GM19455 (cell line): ENCODE data around the gene ASPSCR1.

Experiments used
- ATAC-seq: cut with Tn5 transposase; IDR thresholded peaks from one replicate; pipeline ENCODE4 v1.9.1; 2021; ENCODE audit not compliant: unreplicated experiment

Gene ASPSCR1, protein sequence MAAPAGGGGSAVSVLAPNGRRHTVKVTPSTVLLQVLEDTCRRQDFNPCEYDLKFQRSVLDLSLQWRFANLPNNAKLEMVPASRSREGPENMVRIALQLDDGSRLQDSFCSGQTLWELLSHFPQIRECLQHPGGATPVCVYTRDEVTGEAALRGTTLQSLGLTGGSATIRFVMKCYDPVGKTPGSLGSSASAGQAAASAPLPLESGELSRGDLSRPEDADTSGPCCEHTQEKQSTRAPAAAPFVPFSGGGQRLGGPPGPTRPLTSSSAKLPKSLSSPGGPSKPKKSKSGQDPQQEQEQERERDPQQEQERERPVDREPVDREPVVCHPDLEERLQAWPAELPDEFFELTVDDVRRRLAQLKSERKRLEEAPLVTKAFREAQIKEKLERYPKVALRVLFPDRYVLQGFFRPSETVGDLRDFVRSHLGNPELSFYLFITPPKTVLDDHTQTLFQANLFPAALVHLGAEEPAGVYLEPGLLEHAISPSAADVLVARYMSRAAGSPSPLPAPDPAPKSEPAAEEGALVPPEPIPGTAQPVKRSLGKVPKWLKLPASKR

DNA sequence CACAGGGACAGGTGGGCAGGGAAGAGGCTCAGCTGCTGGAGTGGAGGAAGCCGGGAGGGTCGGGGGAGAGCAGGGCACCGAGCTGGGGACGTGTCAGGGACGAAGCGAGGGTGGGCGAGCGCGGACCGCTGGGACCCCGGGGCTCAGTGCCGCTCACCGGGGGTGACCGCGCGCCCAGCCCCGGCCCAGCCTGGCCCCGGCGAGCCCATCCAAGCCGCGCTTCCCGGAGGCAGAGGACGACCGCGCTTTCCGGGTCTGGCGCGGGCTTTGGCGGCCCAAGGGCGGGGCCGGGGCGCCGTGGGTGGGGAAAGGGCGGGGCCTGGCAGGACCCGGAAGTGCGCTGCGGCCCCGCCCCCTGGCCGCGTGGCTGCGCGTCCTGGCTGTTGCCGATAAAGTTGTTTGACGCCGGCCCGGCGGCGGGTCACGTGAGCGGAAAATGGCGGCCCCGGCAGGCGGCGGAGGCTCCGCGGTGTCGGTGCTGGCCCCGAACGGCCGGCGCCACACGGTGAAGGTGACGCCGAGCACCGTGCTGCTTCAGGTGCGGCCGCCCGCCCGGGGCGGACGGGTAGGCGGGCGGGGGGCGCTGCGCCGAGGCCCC lies at the start of gene ASPSCR1:
ASPSCR1 (plus strand) TSS at position 419 of the 598 bp plus-strand sequence; CDS start at position 437, 18 bp downstream.
- peak; percentile 80 for ATAC-seq

DNA sequence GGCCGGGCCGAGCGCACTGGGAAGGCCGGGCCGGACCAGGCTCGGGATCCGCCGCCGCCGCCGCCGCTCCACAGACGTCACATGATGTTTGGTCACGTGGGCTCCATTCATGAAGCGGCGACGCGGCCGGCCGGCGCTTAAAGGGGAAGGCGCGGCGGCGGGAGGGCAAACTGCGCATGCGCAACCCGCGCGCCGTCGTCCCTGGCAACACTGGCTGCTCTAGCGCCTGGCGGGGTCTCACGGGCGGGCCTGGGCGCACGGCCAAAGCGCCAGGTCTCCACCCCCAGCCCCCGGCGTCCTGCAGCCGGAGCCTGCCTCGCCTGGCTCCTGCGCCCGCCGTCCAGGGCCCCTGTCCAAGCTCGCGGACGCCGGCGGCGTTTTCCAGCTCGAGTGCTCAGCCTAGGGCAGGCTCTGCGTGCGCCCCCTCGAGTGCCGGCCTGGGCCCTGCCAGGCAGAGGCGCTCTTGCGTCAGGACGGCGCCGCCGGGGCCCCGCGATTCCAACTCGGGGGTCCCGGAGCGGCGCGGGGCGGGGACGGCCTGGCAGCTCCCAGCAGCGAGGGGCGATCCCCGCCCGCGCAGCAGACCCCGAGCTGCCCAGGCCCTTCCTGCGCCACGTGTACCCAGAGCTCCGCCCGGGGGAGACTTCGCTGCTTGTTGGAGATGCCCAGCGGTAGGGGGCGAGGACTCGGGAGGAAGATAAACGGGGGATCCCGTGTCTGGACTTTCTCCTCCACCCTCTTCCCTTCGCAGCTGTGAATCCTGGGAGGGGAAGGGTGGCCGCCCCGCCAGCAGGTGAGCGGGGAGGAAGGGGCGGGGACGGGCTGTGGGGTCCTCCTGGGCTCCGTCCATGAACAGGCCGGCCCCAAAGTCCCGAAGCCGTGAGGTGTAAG lies 49.5 kb upstream of the ASPSCR1 start, which contains the start of gene MAFG:
MAFG (minus strand) TSS at position 83 of the 891 bp plus-strand sequence. CDS start 4,550 bp downstream, outside the sequence.
- peak; percentile 59 for ATAC-seq

DNA sequence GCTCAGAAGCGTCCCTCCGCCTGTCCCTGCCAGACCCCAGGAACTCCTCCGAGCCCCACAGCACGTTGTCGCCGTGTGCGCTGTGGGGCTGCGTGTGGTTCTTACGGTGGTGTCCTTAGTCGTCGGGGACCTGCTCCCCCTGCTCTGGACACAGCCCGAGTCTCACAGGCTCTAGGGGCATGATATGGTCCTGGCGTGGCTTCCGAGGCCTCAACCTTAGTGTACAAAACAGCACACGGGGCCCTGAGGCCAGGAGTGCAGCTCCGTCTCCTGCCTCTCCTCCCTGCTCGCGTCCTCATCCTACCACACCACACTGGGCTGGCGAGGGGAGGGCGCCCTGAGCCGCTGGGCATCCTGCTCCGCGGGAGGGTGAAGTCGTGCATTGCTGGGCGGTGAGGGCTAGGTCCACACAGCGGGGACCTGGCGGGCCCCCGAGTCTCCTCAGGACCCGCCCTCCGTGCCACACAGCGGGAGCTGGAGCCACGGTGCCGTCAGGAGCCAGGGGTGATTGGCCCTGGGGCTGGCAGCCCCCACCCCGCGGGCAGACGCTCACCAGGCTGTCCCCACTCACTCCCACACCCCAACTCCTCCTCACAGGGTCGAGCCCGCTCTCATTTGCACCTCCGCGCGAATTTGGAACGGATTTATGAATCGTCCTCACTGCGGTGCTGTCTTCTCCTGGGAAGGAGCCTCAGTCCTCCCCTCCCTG lies 48.7 kb upstream of the ASPSCR1 start:
- no peak for ATAC-seq

DNA sequence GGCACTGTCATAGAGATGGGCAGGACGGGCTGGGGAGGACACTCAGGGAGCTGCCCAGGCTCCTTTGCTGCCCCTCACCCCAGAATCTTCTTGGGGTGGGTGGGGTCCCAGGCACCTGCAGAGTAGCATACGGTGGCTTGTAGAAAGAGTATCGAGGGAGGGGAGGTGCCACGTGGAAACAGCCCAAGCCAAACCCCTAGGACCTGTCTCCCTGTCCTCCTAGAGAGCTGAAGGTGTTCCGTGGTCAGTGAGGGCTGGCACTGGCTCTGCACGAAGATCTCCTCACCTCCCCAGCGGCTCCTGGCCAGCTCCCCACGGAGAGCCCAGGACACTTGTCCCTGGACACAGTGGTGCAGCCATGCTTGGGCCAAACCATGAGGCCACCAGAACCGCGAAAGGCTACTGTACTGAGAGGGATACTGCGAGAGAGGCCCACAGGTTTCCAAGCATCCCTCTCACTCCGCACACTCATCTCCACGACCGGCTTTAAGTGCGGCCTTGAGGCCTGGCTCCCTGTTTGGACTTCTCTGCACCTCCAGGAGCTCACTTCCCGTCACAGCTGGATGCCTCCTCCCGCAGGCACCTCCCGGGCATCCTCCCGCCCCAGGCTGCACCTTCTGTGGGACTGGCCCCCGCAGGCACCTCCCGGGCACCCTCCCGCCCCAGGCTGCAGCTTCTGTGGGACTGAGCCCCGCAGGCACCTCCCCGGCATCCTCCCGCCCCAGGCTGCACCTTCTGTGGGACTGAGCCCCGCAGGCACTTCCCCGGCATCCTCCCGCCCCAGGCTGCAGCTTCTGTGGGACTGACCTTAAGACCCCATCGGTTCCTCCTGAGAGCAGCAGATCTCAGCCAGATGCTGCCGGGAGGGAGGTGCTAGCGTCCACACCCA lies 47.9 kb upstream of the ASPSCR1 start:
- no peak for ATAC-seq

DNA sequence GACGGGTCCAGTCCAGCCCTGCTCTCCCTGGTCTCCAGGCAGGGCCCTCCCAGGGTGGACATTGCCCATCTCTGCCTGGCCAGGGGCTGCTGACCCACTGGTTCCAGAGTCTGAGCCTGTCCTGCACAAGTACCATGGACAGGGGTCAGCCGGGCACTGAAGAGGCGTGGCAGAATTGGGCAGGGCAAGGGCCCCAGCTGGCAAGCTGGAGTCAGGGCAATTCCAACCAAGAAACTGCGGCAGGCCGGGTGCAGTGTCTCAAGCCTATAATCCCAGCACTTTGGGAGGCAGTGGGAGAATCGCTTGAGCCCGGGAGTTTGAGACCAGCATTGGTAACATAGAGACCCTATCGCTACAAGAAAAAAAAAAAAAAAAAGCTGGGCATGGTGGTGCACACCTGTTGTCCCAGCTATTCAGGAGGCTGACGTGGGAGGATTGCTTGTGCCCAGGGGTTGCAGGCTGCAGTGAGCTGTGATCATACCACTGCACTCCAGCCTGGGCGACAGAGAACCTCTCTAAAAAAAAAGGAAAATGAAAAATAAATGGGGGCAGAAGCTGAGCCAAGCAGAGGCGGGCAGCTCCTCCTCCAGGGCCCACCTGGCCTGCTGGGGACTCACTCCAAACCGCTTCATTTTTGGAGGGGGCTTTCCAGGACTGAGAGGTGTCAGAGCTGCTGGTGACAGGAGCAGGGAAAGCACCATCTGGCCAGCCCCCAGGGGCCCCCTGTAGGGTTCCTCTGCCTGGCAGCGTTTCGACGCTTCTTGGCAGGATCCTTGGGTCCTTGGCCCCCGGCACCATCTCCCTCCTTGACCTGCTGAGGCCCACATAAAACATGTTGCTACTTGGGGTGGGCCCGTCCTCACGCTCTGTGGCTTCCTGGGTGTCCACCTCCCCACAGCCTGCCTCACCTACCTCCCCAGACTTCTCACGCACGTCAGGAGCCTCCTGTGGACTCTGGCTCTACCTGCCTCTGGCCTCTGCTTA lies 47.0 kb upstream of the ASPSCR1 start:
- ATAC-seq, result no peak

DNA sequence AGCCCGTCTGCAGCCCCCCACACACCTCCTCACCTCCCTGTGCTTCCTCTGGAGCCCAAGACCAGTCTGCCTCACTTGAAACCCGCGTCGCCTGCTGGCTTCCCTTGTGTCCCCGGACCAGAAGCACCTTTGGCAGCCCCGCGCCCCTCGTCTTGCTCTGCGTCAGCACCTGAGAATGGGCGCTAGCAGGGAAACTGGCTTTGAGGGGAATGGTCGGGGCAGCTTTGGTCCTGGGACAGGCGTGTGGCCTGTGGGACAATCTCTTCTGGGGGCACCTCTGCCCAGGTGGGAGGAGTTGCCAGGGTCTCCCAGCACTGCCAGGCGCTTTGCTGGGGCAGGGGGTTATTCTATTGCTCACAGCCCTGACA lies 46.3 kb upstream of the ASPSCR1 start:
- no peak for ATAC-seq

DNA sequence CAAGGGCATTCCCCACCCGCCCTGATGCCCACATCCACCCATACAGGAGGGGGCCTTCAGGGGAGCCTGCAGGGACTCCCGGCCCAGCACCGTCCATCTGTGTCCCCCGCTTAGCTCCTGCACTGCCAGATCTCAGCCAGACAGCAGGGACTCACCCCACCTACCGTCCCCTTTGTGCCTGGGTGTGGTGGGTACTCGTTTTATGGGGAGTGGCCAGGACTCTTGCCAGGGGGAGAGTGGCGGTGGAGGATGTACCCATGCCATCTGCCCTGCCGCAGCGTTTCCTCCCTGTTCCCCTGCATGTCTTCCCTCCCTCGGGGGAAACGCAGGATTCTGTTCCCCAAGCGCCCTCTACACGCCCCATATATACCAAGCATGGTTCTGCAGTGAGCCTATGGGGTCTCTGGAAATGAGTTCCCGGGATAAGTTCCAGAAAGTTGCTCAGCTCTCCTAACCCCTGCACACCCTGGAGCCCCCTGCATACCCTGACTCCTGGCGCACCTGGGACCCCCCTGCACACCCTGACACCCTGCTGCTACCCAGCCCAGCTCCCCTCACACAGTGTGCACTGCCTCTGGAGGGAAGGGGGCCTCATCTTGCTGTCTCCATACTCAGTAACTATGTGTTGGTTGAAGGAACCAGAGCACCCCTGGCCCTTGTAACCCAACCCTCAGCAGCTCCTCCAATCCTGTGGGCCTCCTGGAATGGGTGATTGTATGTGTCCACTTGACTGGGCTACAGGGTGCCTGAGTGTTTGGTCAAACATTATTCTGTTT lies 45.7 kb upstream of the ASPSCR1 start:
- no peak for ATAC-seq

DNA sequence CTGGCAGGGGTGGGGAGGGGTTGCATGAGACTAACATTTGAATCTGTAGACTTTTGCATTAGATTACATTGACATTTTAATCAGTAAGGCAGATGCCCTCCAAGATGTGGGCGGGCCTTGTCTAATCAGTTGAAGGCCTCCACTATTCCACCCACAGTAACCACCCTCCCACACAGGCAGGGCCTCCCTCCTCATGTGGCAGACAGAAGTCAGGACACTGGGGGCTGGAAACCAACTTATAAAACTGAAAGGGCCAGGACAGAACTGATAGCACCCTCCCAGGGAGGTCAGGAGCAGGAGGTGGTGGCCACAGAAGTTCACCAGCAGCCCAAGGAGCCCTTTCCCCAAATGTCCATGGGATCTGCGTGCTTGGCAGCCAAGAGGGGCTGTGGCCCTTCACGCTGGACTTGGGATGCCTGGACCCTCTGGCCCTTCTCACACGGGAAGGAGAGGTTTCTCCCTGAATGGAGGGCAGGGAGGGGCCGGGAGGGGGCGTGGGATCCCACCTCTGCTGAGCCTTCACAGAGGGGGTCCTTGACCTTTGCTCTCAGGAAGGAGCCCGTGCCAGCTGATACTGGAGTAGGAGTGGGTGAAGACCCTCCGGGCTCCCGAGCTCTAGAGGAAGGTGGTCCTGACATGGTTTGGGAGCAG lies 45.0 kb upstream of the ASPSCR1 start:
- ATAC-seq, result no peak

DNA sequence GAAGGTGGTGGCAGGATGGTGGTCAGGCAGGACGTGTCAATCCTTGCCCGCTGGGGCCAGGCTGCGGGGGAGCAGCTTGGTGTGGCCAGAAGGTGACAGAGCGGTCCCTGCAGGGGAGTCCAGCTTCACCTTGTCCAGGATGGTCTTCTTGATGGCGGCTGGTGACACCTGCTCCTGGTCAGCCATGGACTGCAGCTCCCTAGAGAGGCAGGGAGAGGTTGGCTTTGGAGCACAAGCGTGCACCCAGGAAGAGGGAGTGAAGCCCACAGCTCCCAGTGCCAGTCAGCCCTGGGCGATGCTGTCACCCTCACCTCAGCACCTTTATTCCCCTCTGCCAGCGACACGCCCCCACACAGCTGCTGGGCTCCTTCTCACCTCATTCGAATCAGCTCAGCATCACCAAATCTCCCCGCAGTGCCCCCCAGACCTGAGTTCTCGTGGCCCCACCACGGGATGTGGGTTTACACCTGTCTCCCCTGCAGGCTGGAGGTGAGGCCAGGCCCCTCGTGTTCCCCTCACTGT lies 44.2 kb upstream of the ASPSCR1 start:
- no peak for ATAC-seq

DNA sequence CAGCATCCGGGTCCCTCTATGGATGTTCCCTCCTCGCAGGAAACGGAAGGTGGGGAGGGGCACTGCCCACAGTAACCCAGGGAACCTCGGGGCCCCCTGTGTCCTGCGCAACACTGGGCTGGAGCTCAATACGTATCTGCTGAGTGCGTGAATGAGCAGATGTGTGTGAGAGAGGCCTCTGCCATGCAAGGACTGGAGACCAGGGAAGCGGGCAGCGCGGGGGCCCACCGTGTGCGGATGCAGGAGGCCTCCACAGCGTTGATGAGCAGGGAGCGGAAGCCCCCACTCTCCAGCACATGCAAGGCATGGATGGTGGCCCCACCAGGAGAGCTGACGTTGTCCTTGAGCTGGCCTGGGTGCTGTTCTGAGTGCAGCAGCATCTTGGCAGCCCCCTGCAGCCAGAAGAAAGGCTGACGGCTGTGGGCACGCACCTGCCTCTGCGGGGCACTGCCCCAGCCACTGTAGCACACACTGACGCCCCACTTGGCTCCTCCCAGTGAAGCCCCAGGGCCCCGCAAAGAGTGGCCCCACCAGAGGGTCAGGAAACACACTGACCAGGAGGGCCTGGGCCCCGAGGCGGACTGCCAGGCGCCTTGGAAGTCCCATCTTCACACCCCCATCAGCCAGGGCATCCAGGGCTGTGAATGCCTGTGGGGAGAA lies 43.2 kb upstream of the ASPSCR1 start:
- no peak for ATAC-seq

DNA sequence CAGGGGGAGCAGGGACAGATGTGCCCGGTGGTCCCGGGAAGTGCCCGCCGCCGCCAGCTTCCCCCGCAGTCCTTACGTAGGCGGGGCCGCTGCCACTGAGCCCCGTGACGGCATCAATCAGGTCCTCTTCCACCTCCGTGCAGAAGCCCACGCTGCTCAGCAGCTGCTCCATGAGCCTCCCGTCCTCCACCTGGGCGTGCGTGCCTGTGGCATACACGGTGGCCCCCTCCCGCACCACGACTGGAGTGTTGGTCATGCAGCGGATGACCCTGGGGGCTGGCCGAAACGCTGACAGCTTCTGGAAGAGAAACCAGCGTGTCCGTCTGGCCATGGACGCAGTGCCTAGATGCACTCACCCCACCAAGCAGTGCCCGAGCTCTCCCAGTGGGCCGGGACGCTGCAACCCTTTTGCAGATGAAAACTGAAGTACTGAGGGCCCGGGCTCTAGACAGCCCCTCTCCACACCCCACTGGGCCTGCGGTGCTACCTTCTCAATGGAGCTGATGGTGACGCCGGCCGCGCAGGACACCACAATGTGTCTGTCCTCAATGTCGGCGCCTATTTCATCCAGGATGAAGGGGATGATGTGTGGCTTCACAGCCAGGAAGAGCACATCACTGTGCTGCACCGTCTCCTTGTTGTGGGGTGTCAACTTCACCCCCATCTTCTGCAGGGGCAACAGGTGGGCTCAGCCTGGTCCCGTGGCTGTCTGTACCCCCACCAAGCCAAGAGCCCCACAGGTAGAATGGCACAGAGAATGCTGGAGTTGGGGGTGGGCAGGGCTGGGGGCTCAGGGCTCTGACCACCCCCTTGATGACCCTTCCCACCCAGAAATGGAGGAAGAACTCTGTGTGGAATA lies 42.4 kb upstream of the ASPSCR1 start:
- ATAC-seq, result no peak

DNA sequence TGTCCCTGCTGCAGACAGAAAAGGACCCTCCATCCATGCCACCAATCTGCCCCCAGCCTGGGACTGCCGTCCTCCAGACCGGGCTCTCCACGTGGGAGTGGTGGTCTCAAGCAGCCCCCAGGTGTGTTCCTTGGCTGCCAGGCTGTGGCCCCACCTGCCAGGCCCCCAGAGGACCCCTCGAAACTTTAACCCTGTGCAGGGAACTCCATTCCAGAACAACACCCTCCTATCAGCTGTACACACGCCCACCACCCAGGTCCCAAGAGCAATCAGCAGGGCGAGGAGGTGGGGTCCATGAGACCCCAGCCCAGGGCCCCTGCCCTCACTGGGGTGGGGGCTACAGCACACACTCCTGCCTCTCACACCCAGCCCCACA lies 41.7 kb upstream of the ASPSCR1 start:
- ATAC-seq, result no peak

DNA sequence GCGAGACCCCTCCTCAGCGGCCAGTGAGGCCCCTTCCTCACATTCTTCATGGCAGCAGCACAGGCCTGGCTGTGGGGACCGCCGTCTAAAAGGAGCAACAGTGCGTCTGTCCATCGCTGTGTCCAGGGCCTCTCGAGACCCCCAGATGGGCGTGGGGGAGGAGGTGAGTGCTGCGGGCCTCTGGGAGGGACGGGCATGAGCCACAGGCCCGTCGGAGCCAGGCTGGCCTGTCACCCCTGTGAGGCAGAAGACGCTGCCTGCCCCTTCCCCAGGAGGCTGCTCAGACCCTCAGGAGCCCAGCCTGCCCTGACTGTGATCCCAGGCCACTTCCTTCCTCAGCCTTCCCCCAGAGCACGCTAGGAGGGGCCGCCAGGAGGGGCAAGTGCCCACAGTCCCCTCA lies 38.2 kb upstream of the ASPSCR1 start:
- no peak for ATAC-seq

DNA sequence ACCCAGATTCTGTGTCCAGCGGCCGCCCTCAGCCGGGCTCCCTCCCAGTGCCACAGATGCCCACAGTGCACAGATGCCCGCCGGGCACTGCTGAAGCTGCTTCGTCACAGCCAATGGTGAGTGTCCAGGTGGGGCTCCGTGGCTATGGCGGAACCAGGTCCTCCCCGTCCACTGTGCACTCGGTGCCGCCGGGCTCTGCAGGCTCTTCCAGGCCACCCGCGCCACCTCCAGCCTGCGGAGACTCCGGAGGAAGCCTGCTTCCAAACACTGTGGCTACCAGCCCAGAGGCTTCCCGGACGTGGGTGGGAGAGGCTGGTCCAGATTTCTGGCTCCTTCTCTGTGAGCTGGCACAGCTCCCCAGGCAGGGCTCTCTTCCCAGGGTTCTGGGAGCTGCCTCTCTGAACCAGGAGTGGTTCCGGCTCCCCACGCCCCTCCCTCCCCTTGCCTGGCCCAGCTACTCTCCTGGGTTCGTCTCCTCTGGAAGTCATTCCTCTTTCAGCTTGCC lies 37.5 kb upstream of the ASPSCR1 start:
- no peak for ATAC-seq
